Trophoblast cell (in vitro differentiated cells and primary cell): ENCODE measurements around the gene ARHGAP8.

Experiments used
- DNase-seq, 2 donors: peaks; one replicate each; pipeline ENCODE4 v3.0.0-alpha.2; 2016
- H2AFZ ChIP-seq: 2 replicates; pipeline ENCODE4 v1.6.1; 2013; ENCODE audit warnings: low read length, moderate library complexity, mild to moderate bottlenecking; ENCODE audit not compliant: insufficient read depth, poor library complexity
- H2AK5ac ChIP-seq: 2 replicates; pipeline ENCODE4 v1.6.1; 2013; ENCODE audit warnings: mild to moderate bottlenecking, low read length
- H2BK120ac ChIP-seq: 2 replicates; pipeline ENCODE4 v1.6.1; 2013; ENCODE audit warnings: low read length, mild to moderate bottlenecking, moderate library complexity; ENCODE audit not compliant: insufficient read depth, poor library complexity
- H2BK12ac ChIP-seq: 2 replicates; pipeline ENCODE4 v1.6.1; 2013; ENCODE audit warnings: mild to moderate bottlenecking, low read length, moderate library complexity
- H2BK5ac ChIP-seq: 2 replicates; pipeline ENCODE4 v1.6.1; 2013; ENCODE audit warnings: low read length, low read depth, moderate library complexity, mild to moderate bottlenecking; ENCODE audit not compliant: poor library complexity
- H3K14ac ChIP-seq: 2 replicates; pipeline ENCODE4 v1.6.1; 2013; ENCODE audit warnings: mild to moderate bottlenecking, low read length
- H3K18ac ChIP-seq: 2 replicates; pipeline ENCODE4 v1.6.1; 2013; ENCODE audit warnings: mild to moderate bottlenecking, low read length
- H3K23ac ChIP-seq: 2 replicates; pipeline ENCODE4 v1.6.1; 2013; ENCODE audit warnings: low read length
- H3K27ac ChIP-seq: 2 replicates; pipeline ENCODE4 v1.5.1; 2013; ENCODE audit warnings: low read depth, mild to moderate bottlenecking, inconsistent platforms, low read length, moderate library complexity
- H3K27me3 ChIP-seq: 2 replicates; pipeline ENCODE4 v1.6.1; 2013; ENCODE audit warnings: inconsistent platforms, mild to moderate bottlenecking, low read length, moderate library complexity; ENCODE audit not compliant: insufficient read depth
- H3K36me3 ChIP-seq, 2 experiments: 1 replicate in 1 of 2; 2 replicates in 1 of 2; pipeline ENCODE4 v1.6.1; 2013; ENCODE audit warnings: low read length in 2 of 2, mild to moderate bottlenecking in 2 of 2, moderate library complexity in 1 of 2; ENCODE audit not compliant: insufficient read depth in 2 of 2, control insufficient read depth in 1 of 2
- H3K4ac ChIP-seq: 2 replicates; pipeline ENCODE4 v1.6.1; 2013; ENCODE audit warnings: low read depth, mild to moderate bottlenecking, low read length, moderate library complexity
- H3K4me1 ChIP-seq, 2 experiments: 1 replicate in 1 of 2; 2 replicates in 1 of 2; pipeline ENCODE4 v1.6.1; 2013; ENCODE audit warnings: low read length in 2 of 2, mild to moderate bottlenecking in 2 of 2, moderate library complexity in 1 of 2; ENCODE audit not compliant: insufficient read depth in 2 of 2, control insufficient read depth in 1 of 2
- H3K4me2 ChIP-seq: 2 replicates; pipeline ENCODE4 v1.6.1; 2013; ENCODE audit warnings: inconsistent platforms, mild to moderate bottlenecking, low read length, moderate library complexity
- H3K4me3 ChIP-seq: 2 replicates; pipeline ENCODE4 v1.5.1; 2013; ENCODE audit warnings: mild to moderate bottlenecking, low read depth, low read length, inconsistent platforms
- H3K79me1 ChIP-seq: one replicate; pipeline ENCODE4 v1.6.1; 2013; ENCODE audit warnings: low read length
- H3K79me2 ChIP-seq: 2 replicates; pipeline ENCODE4 v1.6.1; 2013; ENCODE audit warnings: low read length, mild to moderate bottlenecking; ENCODE audit not compliant: control insufficient read depth, insufficient read depth, poor library complexity
- H3K9ac ChIP-seq: 2 replicates; pipeline ENCODE4 v1.6.1; 2013; ENCODE audit warnings: mild to moderate bottlenecking, low read length
- H3K9me3 ChIP-seq: 2 replicates; pipeline ENCODE4 v1.6.1; 2013; ENCODE audit warnings: low read depth, mild to moderate bottlenecking, control low read depth, inconsistent platforms, low read length; ENCODE audit not compliant: insufficient read depth
- H4K12ac ChIP-seq: 2 replicates; pipeline ENCODE4 v1.6.1; 2013; ENCODE audit warnings: low read depth, mild to moderate bottlenecking, low read length, moderate library complexity
- H4K8ac ChIP-seq: 2 replicates; pipeline ENCODE4 v1.6.1; 2013; ENCODE audit warnings: low read depth, mild to moderate bottlenecking, low read length, moderate library complexity
- H4K91ac ChIP-seq: one replicate; pipeline ENCODE4 v1.6.1; 2013; ENCODE audit warnings: low read depth, mild to moderate bottlenecking, low read length, moderate library complexity
- WGBS: extraction: QIAGEN DNeasy Blood & Tissue Kit; methylation state at CpG from one replicate; pipeline ENCODE4 v1.1.7; 2013; ENCODE audit warnings: missing lambda C conversion rate; ENCODE audit not compliant: insufficient read length, insufficient coverage; ENCODE audit errors: extremely low coverage; 5-methylcytosine and 5-hydroxymethylcytosine counted together

Gene ARHGAP8

GRCh38 chr22:44710474-44711240, 41.7 kb upstream of the ARHGAP8 start:
- no peak overlapping the region for H2BK12ac ChIP-seq
- no peak overlapping the region for H3K4me3 ChIP-seq
- H3K36me3 ChIP-seq: peaks cover 16 to 20% of the 10 kb centered on the region in 2 experiments
- peak overlapping the region; percentile 11 for H3K18ac ChIP-seq
- no peak overlapping the region for H4K12ac ChIP-seq
- peak overlapping the region; percentile 37 for H2BK120ac ChIP-seq
- peak overlapping the region; percentile 25 for H3K14ac ChIP-seq
- H2AK5ac ChIP-seq: no peak overlapping the region
- no peak overlapping the region for H2AFZ ChIP-seq
- no peak overlapping the region for H3K4ac ChIP-seq
- H3K9me3 ChIP-seq: peaks cover 2% of the 10 kb centered on the region
- H3K4me2 ChIP-seq: no peak overlapping the region
- peak overlapping the region; percentile 39 for H4K8ac ChIP-seq
- peak overlapping the region; percentile 26 for H3K27ac ChIP-seq
- H3K79me2 ChIP-seq: no peaks in the 10 kb centered on the region
- H4K91ac ChIP-seq: peak overlapping the region; percentile 33
- no peak overlapping the region for H3K9ac ChIP-seq
- H3K4me1 ChIP-seq: peaks cover 4 to 12% of the 10 kb centered on the region in 2 experiments
- no peak overlapping the region for H3K23ac ChIP-seq
- H2BK5ac ChIP-seq: peak overlapping the region; percentile 26
- WGBS: no CpG with 5 or more reads among the region's 23 CpGs
- H3K27me3 ChIP-seq: no peaks in the 10 kb centered on the region
- H3K79me1 ChIP-seq: peaks cover 13% of the 10 kb centered on the region
- DNase-seq: no peak

- H3K27me3 ChIP-seq: no peaks in the 10 kb centered on the region
- peak overlapping the region; percentile 25 for H3K14ac ChIP-seq
- peak overlapping the region; percentile 26 for H3K27ac ChIP-seq
- H4K8ac ChIP-seq: peak overlapping the region; percentile 18
- no peak overlapping the region for H2BK12ac ChIP-seq
- no peak overlapping the region for H2AFZ ChIP-seq
- peak overlapping the region; percentile 60 for H3K18ac ChIP-seq
- no peak overlapping the region for H2BK5ac ChIP-seq
- H2BK120ac ChIP-seq: peak overlapping the region; percentile 37
- peak overlapping the region; percentile 50 for H4K91ac ChIP-seq
- peaks cover 20 to 22% of the 10 kb centered on the region in 2 experiments for H3K36me3 ChIP-seq
- peaks cover 13% of the 10 kb centered on the region for H3K79me1 ChIP-seq
- H3K9ac ChIP-seq: no peak overlapping the region
- H3K4me2 ChIP-seq: no peak overlapping the region
- peak overlapping the region; percentile 19 for H3K4ac ChIP-seq
- H3K4me1 ChIP-seq: peaks cover 4 to 12% of the 10 kb centered on the region in 2 experiments
- H3K23ac ChIP-seq: no peak overlapping the region
- no peak overlapping the region for H2AK5ac ChIP-seq
- no peaks in the 10 kb centered on the region for H3K79me2 ChIP-seq
- H3K9me3 ChIP-seq: peaks cover 2% of the 10 kb centered on the region
- no CpG with 5 or more reads among the region's 4 CpGs for WGBS
- H4K12ac ChIP-seq: no peak overlapping the region
- DNase-seq: no peak
- H3K4me3 ChIP-seq: no peak overlapping the region
These were observed 41.2 kb upstream of the ARHGAP8 start for GRCh38 chr22:44711241-44711560.

- H3K4ac ChIP-seq: peak overlapping the region; percentile 19
- H3K9me3 ChIP-seq: peaks cover 2% of the 10 kb centered on the region
- peaks cover 13% of the 10 kb centered on the region for H3K79me1 ChIP-seq
- peak overlapping the region; percentile 18 for H4K8ac ChIP-seq
- H3K36me3 ChIP-seq: peaks cover 21 to 22% of the 10 kb centered on the region in 2 experiments
- peak overlapping the region; percentile 21 for H3K14ac ChIP-seq
- H3K9ac ChIP-seq: no peak overlapping the region
- no peak overlapping the region for H2BK5ac ChIP-seq
- no peak overlapping the region for H3K27ac ChIP-seq
- no peak overlapping the region for H3K4me3 ChIP-seq
- H3K27me3 ChIP-seq: no peaks in the 10 kb centered on the region
- peak overlapping the region; percentile 40 for H2AK5ac ChIP-seq
- H3K4me2 ChIP-seq: no peak overlapping the region
- H4K91ac ChIP-seq: peak overlapping the region; percentile 50
- no peak overlapping the region for H2BK12ac ChIP-seq
- H2AFZ ChIP-seq: peak overlapping the region; percentile 10
- WGBS: no CpG with 5 or more reads among the region's 23 CpGs
- H3K23ac ChIP-seq: no peak overlapping the region
- no peak overlapping the region for H4K12ac ChIP-seq
- peak overlapping the region; percentile 41 for H2BK120ac ChIP-seq
- DNase-seq: no peak
- peak overlapping the region; percentile 60 for H3K18ac ChIP-seq
- H3K4me1 ChIP-seq: peaks cover 4 to 12% of the 10 kb centered on the region in 2 experiments
- H3K79me2 ChIP-seq: no peaks in the 10 kb centered on the region
These were observed 40.5 kb upstream of the ARHGAP8 start for GRCh38 chr22:44711690-44712555.

GRCh38 chr22:44712962-44713361, 39.4 kb upstream of the ARHGAP8 start:
- DNase-seq: no peak
- Histone ChIP-seq H3K27ac (no peak overlapping the region), H3K36me3 (peaks cover 21 to 22% of the 10 kb centered on the region in 2 experiments), H3K9me3 (peaks cover 2% of the 10 kb centered on the region), H3K14ac (no peak overlapping the region), H3K23ac (no peak overlapping the region), H3K18ac (no peak overlapping the region), H2BK12ac (no peak overlapping the region), H3K4ac (no peak overlapping the region), H3K79me2 (no peaks in the 10 kb centered on the region), H3K4me2 (no peak overlapping the region), H4K12ac (no peak overlapping the region), H2AK5ac (no peak overlapping the region), H3K27me3 (no peaks in the 10 kb centered on the region), H4K91ac (no peak overlapping the region), H2BK5ac (no peak overlapping the region), H2BK120ac (no peak overlapping the region), H3K4me3 (no peak overlapping the region), H3K9ac (no peak overlapping the region), H3K79me1 (peaks cover 10% of the 10 kb centered on the region), H2AFZ (no peak overlapping the region), H3K4me1 (peaks cover 4 to 12% of the 10 kb centered on the region in 2 experiments), H4K8ac (no peak overlapping the region)
- WGBS: no CpG with 5 or more reads among the region's 8 CpGs
